SK-N-SH treated with all-trans-retinoic acid at 6 μM for 48 hours (cell line): ENCODE measurements around the gene ZC3H12C.

Source experiments
- ATAC-seq: fragments of 200-7000 bp; cut with Tn5 transposase; 3 replicates; pipeline ENCODE4 v1.9.1; 2020; ENCODE audit warnings: mild to moderate bottlenecking, moderate library complexity
- ARNTL ChIP-seq: fragments of 450-650 bp; formaldehyde crosslinking; IDR thresholded peaks from 2 replicates; pipeline ENCODE4 v1.5.0; 2020; ENCODE audit warnings: low read depth, mild to moderate bottlenecking, moderate library complexity, borderline replicate concordance
- BACH2 ChIP-seq: fragments of 250-450 bp; sonication (Bioruptor Pico); IDR thresholded peaks from 2 replicates; pipeline ENCODE4 v1.9.0; 2021; ENCODE audit warnings: mild to moderate bottlenecking, borderline replicate concordance
- CREB5 ChIP-seq: fragments of 250-450 bp; sonication (Bioruptor Pico); IDR thresholded peaks from 2 replicates; pipeline ENCODE4 v1.5.1; 2020; ENCODE audit warnings: low read depth, mild to moderate bottlenecking, moderate library complexity
- CSDC2 ChIP-seq: fragments of 250-450 bp; sonication (Bioruptor Pico); IDR thresholded peaks from 2 replicates; pipeline ENCODE4 v1.5.0; 2020; ENCODE audit warnings: mild to moderate bottlenecking, moderate library complexity
- CSRNP3 ChIP-seq: fragments of 250-450 bp; sonication (Bioruptor Pico); IDR thresholded peaks from 2 replicates; pipeline ENCODE4 v1.5.1; 2021; ENCODE audit warnings: mild to moderate bottlenecking, moderate library complexity
- ESRRG ChIP-seq: fragments of 250-450 bp; sonication (Bioruptor Pico); IDR thresholded peaks from 2 replicates; pipeline ENCODE4 v1.6.1; 2021; ENCODE audit warnings: mild to moderate bottlenecking
- GLIS3 ChIP-seq: fragments of 250-450 bp; sonication (Bioruptor Pico); IDR thresholded peaks from 2 replicates; pipeline ENCODE4 v1.5.0; 2020; ENCODE audit warnings: mild to moderate bottlenecking, moderate library complexity
- ISL1 ChIP-seq: fragments of 250-450 bp; sonication (Bioruptor Pico); IDR thresholded peaks from 2 replicates; pipeline ENCODE4 v2.1.2; 2022; ENCODE audit warnings: mild to moderate bottlenecking, moderate library complexity
- OSR1 ChIP-seq: fragments of 250-450 bp; sonication (Bioruptor Pico); IDR thresholded peaks from 2 replicates; pipeline ENCODE4 v1.8.0; 2022; ENCODE audit warnings: moderate library complexity, mild to moderate bottlenecking, inconsistent platforms
- PATZ1 ChIP-seq: fragments of 250-450 bp; sonication (Bioruptor Pico); IDR thresholded peaks from 2 replicates; pipeline ENCODE4 v1.8.0; 2020; ENCODE audit warnings: mild to moderate bottlenecking, moderate library complexity, borderline replicate concordance
- POU6F1 ChIP-seq: fragments of 250-450 bp; sonication (Bioruptor Pico); IDR thresholded peaks from 2 replicates; pipeline ENCODE4 v1.8.0; 2021; ENCODE audit warnings: low read depth, mild to moderate bottlenecking, moderate library complexity, borderline replicate concordance
- PPARA ChIP-seq: fragments of 250-450 bp; sonication (Bioruptor Pico); IDR thresholded peaks from 2 replicates; pipeline ENCODE4 v1.5.0; 2020; ENCODE audit warnings: mild to moderate bottlenecking, borderline replicate concordance
- RARB ChIP-seq: fragments of 250-450 bp; sonication (Bioruptor Pico); IDR thresholded peaks from 2 replicates; pipeline ENCODE4 v1.8.0; 2021; ENCODE audit warnings: mild to moderate bottlenecking, moderate library complexity
- TCF4 ChIP-seq: fragments of 250-450 bp; sonication (Bioruptor Pico); IDR thresholded peaks from 2 replicates; pipeline ENCODE4 v1.8.0; 2021; ENCODE audit warnings: mild to moderate bottlenecking, moderate library complexity, borderline replicate concordance
- TSHZ2 ChIP-seq: fragments of 250-450 bp; sonication (Bioruptor Pico); IDR thresholded peaks from 2 replicates; pipeline ENCODE4 v1.5.0; 2020; ENCODE audit warnings: mild to moderate bottlenecking, moderate library complexity
- ZC3H10 ChIP-seq: fragments of 250-450 bp; sonication (Bioruptor Pico); IDR thresholded peaks from 2 replicates; pipeline ENCODE4 v1.5.1; 2021; ENCODE audit warnings: mild to moderate bottlenecking, moderate library complexity
- ZFP3 ChIP-seq: fragments of 250-450 bp; sonication (Bioruptor Pico); IDR thresholded peaks from 2 replicates; pipeline ENCODE4 v1.5.0; 2020; ENCODE audit warnings: mild to moderate bottlenecking, moderate library complexity
- ZFP30 ChIP-seq: fragments of 450-650 bp; formaldehyde crosslinking; IDR thresholded peaks from 2 replicates; pipeline ENCODE4 v1.5.0; 2022; ENCODE audit warnings: mild to moderate bottlenecking, moderate library complexity
- ZNF565 ChIP-seq: fragments of 450-650 bp; formaldehyde crosslinking; conservative IDR thresholded peaks from 2 replicates; pipeline ENCODE4 v1.5.0; 2020; ENCODE audit warnings: low read depth, mild to moderate bottlenecking, moderate library complexity
- ZNF70 ChIP-seq: fragments of 450-650 bp; formaldehyde crosslinking; IDR thresholded peaks from 2 replicates; pipeline ENCODE4 v1.5.0; 2020; ENCODE audit warnings: mild to moderate bottlenecking, moderate library complexity
- ZNF8 ChIP-seq: fragments of 450-650 bp; formaldehyde crosslinking; IDR thresholded peaks from 2 replicates; pipeline ENCODE4 v1.5.0; 2020; ENCODE audit warnings: mild to moderate bottlenecking, moderate library complexity

The ZC3H12C gene

GRCh38 chr11:110179064-110179463, 85.9 kb downstream of the ZC3H12C start (continued):
- TF ChIP-seq PATZ1 (no peak), ZNF565 (CRISPR knock-in tag) (no peak), CSDC2 (no peak), POU6F1 (no peak), CREB5 (CRISPR knock-in tag) (no peak), PPARA (no peak), BACH2 (CRISPR knock-in tag) (no peak)

- TF ChIP-seq ARNTL (no peak), ESRRG (CRISPR knock-in tag) (no peak), POU6F1 (no peak), PPARA (no peak), ZFP30 (CRISPR knock-in tag) (no peak), ZNF8 (no peak), CSRNP3 (CRISPR knock-in tag) (no peak), PATZ1 (no peak), TSHZ2 (CRISPR knock-in tag) (no peak), ZNF565 (CRISPR knock-in tag) (no peak), GLIS3 (CRISPR knock-in tag) (no peak), CREB5 (CRISPR knock-in tag) (no peak), ZFP3 (no peak), TCF4 (CRISPR knock-in tag) (no peak), RARB (no peak), ISL1 (CRISPR knock-in tag) (no peak), ZNF70 (no peak), OSR1 (CRISPR knock-in tag) (no peak), CSDC2 (no peak), ZC3H10 (no peak)
- peak; percentile 63 for ATAC-seq
Measured at GRCh38 chr11:110182886-110183285, 89.7 kb downstream of the ZC3H12C start.
